Gastrocnemius medialis (tissue), 4 donors: ENCODE results near the gene SMIM33. TPM values are rescaled to one million over a fixed set of nuclear protein-coding genes. Genes with fewer than 3 reads are reported as not detected.

ENCODE experiments used
- ATAC-seq, 2 donors: fragments of 150-250 bp; one replicate each; pipeline ENCODE4 v1.9.1; 2016
- DNase-seq, 2 donors: peaks; one replicate each; pipeline ENCODE4 v3.0.0-alpha.2; 2019
- H3K27ac ChIP-seq, 4 donors: fragments of 200-600 bp; sonication (generic); 1 replicate in 1 of 4; 2 replicates in 3 of 4; pipeline ENCODE4 v1.5.1; 2016 to 2018; ENCODE audit warnings: mild to moderate bottlenecking in 2 of 4, moderate library complexity in 1 of 4
- H3K27me3 ChIP-seq, 3 donors: fragments of 200-600 bp; sonication (generic) in 2 of 3; 1 replicate in 1 of 3; 2 replicates in 2 of 3; pipeline versions ENCODE4 v1.5.1 to v1.6.0; 2016 to 2019; ENCODE audit warnings: mild to moderate bottlenecking in 1 of 3, moderate library complexity in 1 of 3
- H3K36me3 ChIP-seq, 2 donors: fragments of 200-600 bp; sonication (generic) in 1 of 2; one replicate each; pipeline ENCODE4 v1.5.1; 2017 to 2018
- H3K4me1 ChIP-seq, 2 donors: fragments of 200-600 bp; sonication (generic) in 1 of 2; one replicate each; pipeline ENCODE4 v1.5.1; 2016 to 2017; ENCODE audit warnings: mild to moderate bottlenecking in 2 of 2
- H3K4me3 ChIP-seq, 4 donors: fragments of 200-600 bp; sonication (generic) in 3 of 4; 1 replicate in 1 of 4; 2 replicates in 3 of 4; pipeline ENCODE4 v1.5.1; 2016 to 2019; ENCODE audit warnings: mild to moderate bottlenecking in 2 of 4
- H3K9me3 ChIP-seq, 3 donors: fragments of 200-600 bp; sonication (generic) in 2 of 3; 1 replicate in 1 of 3; 2 replicates in 2 of 3; pipeline ENCODE4 v1.5.1; 2016 to 2019
- CTCF ChIP-seq, 5 experiments: fragments of 450-650 bp in 3 of 5; fragments of 200-600 bp in 2 of 5; sonication (generic) in 2 of 5; IDR thresholded peaks in 4 of 5; conservative IDR thresholded peaks in 1 of 5; 1 replicate in 4 of 5; 2 replicates in 1 of 5; pipeline ENCODE4 v1.5.1; 2016 to 2019; ENCODE audit warnings: antibody characterized with exemption in 5 of 5, mild to moderate bottlenecking in 3 of 5, moderate library complexity in 3 of 5
- POLR2A ChIP-seq, 2 donors: fragments of 450-650 bp; IDR thresholded peaks; one replicate each; pipeline ENCODE4 v1.6.1; 2017; ENCODE audit warnings: antibody characterized with exemption in 2 of 2, mild to moderate bottlenecking in 2 of 2, moderate library complexity in 2 of 2
- in situ Hi-C, 4 donors: fragments of 200-750 bp; cut with MboI; loops; one replicate each; pipeline versions ENCODE4 v1.15.0 to v1.8.0; 2017; ENCODE audit warnings: low sequenced_read_pairs in 4 of 4
- intact Hi-C: fragments of 100-400 bp; cut with DNase I; formaldehyde crosslinking; loops from one replicate; pipeline ENCODE4 v1.15.1; 2023; ENCODE audit warnings: low total_unique reads
- total RNA-seq, 4 donors: library from RNA; depleted of rRNA; stranded (reverse); fragments of >200 nt; gene quantifications; one replicate each; pipeline versions ENCODE4 v1.1.0 to v1.2.3, GENCODE V29; 2016

The SMIM33 gene
- total RNA-seq, 4 donors from 2014 or later: not detected

GRCh38 chr5:139451878-139452660 lies 18.7 kb upstream of the SMIM33 start:
- H3K9me3 ChIP-seq: no peaks in the 10 kb centered on the region
- H3K36me3 ChIP-seq: no peaks in the 10 kb centered on the region
- H3K27me3 ChIP-seq: no peaks in the 10 kb centered on the region
- H3K4me3 ChIP-seq: no peak overlapping the region
- no peak for DNase-seq
- no peaks in the 10 kb centered on the region for H3K4me1 ChIP-seq
- no peak for TF ChIP-seq CTCF (IDR thresholded peaks at IDR 0.05 in 4 of 5, conservative IDR thresholded peaks at IDR 0.05 in 1 of 5)
- TF ChIP-seq POLR2A (IDR thresholded peaks at IDR 0.05): no peak
- in situ Hi-C loops: no loop called here
- intact Hi-C loops: no loop called here
- ATAC-seq: no peak
- no peak overlapping the region for H3K27ac ChIP-seq

GRCh38 chr5:139453683-139454567 lies 16.9 kb upstream of the SMIM33 start:
- DNase-seq (no peak), ATAC-seq (no peak)
- Histone ChIP-seq H3K4me1 (no peaks in the 10 kb centered on the region), H3K27me3 (no peaks in the 10 kb centered on the region), H3K4me3 (no peak overlapping the region), H3K36me3 (no peaks in the 10 kb centered on the region), H3K9me3 (no peaks in the 10 kb centered on the region), H3K27ac (no peak overlapping the region)
- in situ Hi-C loops (no loop called here), intact Hi-C loops (no loop called here)
- TF ChIP-seq POLR2A (IDR thresholded peaks at IDR 0.05): no peak
- no peak for TF ChIP-seq CTCF (IDR thresholded peaks at IDR 0.05 in 4 of 5, conservative IDR thresholded peaks at IDR 0.05 in 1 of 5)

GRCh38 chr5:139454568-139455290 lies 16.1 kb upstream of the SMIM33 start:
- Histone ChIP-seq H3K36me3 (no peaks in the 10 kb centered on the region), H3K27me3 (no peaks in the 10 kb centered on the region), H3K4me1 (no peaks in the 10 kb centered on the region), H3K27ac (no peak overlapping the region), H3K4me3 (no peak overlapping the region), H3K9me3 (no peaks in the 10 kb centered on the region)
- intact Hi-C loops (no loop called here), in situ Hi-C loops (no loop called here)
- TF ChIP-seq POLR2A (IDR thresholded peaks at IDR 0.05): no peak
- DNase-seq (no peak), ATAC-seq (no peak)

- H3K27ac ChIP-seq: no peak overlapping the region
- DNase-seq: no peak
- no peaks in the 10 kb centered on the region for H3K4me1 ChIP-seq
- intact Hi-C loops (no loop called here), in situ Hi-C loops (no loop called here)
- TF ChIP-seq CTCF (IDR thresholded peaks at IDR 0.05 in 4 of 5, conservative IDR thresholded peaks at IDR 0.05 in 1 of 5) (no peak), POLR2A (IDR thresholded peaks at IDR 0.05) (no peak)
- no peaks in the 10 kb centered on the region for H3K36me3 ChIP-seq
- H3K9me3 ChIP-seq: no peaks in the 10 kb centered on the region
- H3K4me3 ChIP-seq: no peak overlapping the region
- no peak for ATAC-seq
- H3K27me3 ChIP-seq: no peaks in the 10 kb centered on the region
Observed at GRCh38 chr5:139456776-139457175, 14.0 kb upstream of the SMIM33 start.

- in situ Hi-C loops: no loop called here
- no peak for TF ChIP-seq CTCF (IDR thresholded peaks at IDR 0.05 in 4 of 5, conservative IDR thresholded peaks at IDR 0.05 in 1 of 5)
- no peak for TF ChIP-seq POLR2A (IDR thresholded peaks at IDR 0.05)
Observed at GRCh38 chr5:139457241-139457640, 13.6 kb upstream of the SMIM33 start.

More at GRCh38 chr5:139457241-139457640, 13.6 kb upstream of the SMIM33 start:
- intact Hi-C loops: no loop called here
- no peaks in the 10 kb centered on the region for H3K9me3 ChIP-seq
- no peaks in the 10 kb centered on the region for H3K4me1 ChIP-seq
- DNase-seq (no peak), ATAC-seq (no peak)
- no peaks in the 10 kb centered on the region for H3K27me3 ChIP-seq
- no peaks in the 10 kb centered on the region for H3K36me3 ChIP-seq
- H3K4me3 ChIP-seq: no peak overlapping the region
- no peak overlapping the region for H3K27ac ChIP-seq
